PC-3 (cell line): Measurements from ENCODE around the gene NACAD.

Experiments used
- EZH2 ChIP-seq: fragments of 300-600 bp; sonication (generic); IDR thresholded peaks from one replicate; pipeline ENCODE4 v1.6.1; 2017; ENCODE audit warnings: antibody characterized with exemption, mild to moderate bottlenecking, low read length; ENCODE audit not compliant: unreplicated experiment
- EZH2phosphoT487 ChIP-seq: fragments of 300-600 bp; sonication (generic); IDR thresholded peaks from 2 replicates; pipeline ENCODE4 v1.6.1; 2018; ENCODE audit warnings: mild to moderate bottlenecking, antibody characterized with exemption, low read length, borderline replicate concordance
- TF ChIP-seq, protein P1 (sequence below): fragments of 300-600 bp; sonication (generic); conservative IDR thresholded peaks from 2 replicates; pipeline ENCODE4 v1.5.1; 2017; ENCODE audit warnings: antibody characterized with exemption, low read depth, mild to moderate bottlenecking, low read length

DNA sequence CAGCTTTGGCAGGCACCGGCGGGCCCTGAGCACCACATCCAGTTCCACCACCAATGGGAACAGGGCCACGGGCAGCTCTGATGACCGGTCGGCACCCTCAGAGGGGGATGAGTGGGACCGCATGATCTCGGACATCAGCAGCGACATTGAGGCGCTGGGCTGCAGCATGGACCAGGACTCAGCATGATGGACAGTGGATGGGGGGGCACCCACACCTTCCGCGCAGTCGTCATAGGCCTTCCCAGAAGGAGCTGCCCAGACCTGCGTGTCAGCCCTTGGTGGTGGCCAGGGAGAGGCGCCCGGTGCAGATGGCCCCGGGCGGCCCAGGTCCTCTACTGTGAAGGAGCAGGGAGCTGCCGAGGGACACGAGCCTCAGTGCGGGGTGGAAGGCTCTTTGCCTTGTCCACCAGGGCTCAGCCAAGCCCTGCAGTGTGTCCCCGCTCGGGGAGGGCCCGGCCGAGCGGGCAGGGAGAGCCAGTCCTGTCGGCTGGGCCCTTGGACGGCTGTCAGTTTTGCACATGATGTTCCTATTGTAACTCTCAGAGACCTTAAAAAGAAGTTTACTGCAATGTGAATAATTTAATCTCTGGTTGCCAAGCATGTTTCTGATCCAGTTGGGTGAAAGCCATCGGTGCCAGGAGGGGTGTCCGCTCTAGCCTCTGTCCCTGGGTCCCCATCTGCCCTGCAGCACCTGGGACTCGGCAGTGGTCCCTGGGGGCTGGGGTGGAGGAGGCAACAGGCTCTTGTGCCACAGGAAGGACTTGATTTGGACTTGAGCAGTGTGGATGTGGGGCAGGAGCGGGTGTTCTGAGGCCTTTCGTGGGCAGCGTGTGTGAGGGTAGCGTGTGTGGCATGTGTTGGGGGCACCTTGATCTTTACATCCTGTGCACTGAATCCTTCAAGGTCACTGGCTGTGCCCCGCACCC lies 12.6 kb downstream of the NACAD start:
- TF ChIP-seq, protein P1, sequence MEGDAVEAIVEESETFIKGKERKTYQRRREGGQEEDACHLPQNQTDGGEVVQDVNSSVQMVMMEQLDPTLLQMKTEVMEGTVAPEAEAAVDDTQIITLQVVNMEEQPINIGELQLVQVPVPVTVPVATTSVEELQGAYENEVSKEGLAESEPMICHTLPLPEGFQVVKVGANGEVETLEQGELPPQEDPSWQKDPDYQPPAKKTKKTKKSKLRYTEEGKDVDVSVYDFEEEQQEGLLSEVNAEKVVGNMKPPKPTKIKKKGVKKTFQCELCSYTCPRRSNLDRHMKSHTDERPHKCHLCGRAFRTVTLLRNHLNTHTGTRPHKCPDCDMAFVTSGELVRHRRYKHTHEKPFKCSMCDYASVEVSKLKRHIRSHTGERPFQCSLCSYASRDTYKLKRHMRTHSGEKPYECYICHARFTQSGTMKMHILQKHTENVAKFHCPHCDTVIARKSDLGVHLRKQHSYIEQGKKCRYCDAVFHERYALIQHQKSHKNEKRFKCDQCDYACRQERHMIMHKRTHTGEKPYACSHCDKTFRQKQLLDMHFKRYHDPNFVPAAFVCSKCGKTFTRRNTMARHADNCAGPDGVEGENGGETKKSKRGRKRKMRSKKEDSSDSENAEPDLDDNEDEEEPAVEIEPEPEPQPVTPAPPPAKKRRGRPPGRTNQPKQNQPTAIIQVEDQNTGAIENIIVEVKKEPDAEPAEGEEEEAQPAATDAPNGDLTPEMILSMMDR, result no peak
- no peak for TF ChIP-seq EZH2
- no peak for TF ChIP-seq EZH2phosphoT487
